A549 (cell line): Measurements from ENCODE around the gene CHST2.

Experiments used
- BHLHE40 ChIP-seq: IDR thresholded peaks from 2 replicates; pipeline ENCODE4 v1.6.1; 2012; ENCODE audit warnings: low read depth, low read length, inconsistent platforms
- CHD2 ChIP-seq: fragments of 150-350 bp; IDR thresholded peaks from 2 replicates; pipeline ENCODE4 v1.6.1; 2014; ENCODE audit warnings: low read length; ENCODE audit not compliant: partially characterized antibody
- CTCF ChIP-seq: fragments of >200 bp; sonication (Bioruptor Twin); formaldehyde crosslinking; IDR thresholded peaks from 3 replicates; pipeline ENCODE4 v1.5.1; 2016
- EP300 ChIP-seq, 2 experiments: fragments of >200 bp; sonication (Bioruptor Twin); formaldehyde crosslinking; IDR thresholded peaks; 2 replicates in 1 of 2; 3 replicates in 1 of 2; pipeline ENCODE4 v1.6.1; 2016 to 2017
- FOSL2 ChIP-seq, 2 experiments: fragments of 450-650 bp in 1 of 2; fragments of >200 bp in 1 of 2; sonication (Bioruptor Twin) in 1 of 2; formaldehyde crosslinking; IDR thresholded peaks; 2 replicates each; pipeline versions ENCODE4 v1.5.0 to v1.6.1; 2016 to 2020; ENCODE audit warnings: mild to moderate bottlenecking in 1 of 2, moderate library complexity in 1 of 2
- JUN ChIP-seq, 2 experiments: fragments of >200 bp; sonication (Bioruptor Twin); formaldehyde crosslinking; IDR thresholded peaks; 2 replicates in 1 of 2; 3 replicates in 1 of 2; pipeline ENCODE4 v1.6.1; 2016 to 2017
- PBX3 ChIP-seq: IDR thresholded peaks from 2 replicates; pipeline ENCODE4 v1.6.1; 2012
- POLR2A ChIP-seq: IDR thresholded peaks from 2 replicates; pipeline ENCODE4 v1.6.1; 2012; ENCODE audit warnings: mild to moderate bottlenecking, low read length
- RAD21 ChIP-seq, 2 experiments: fragments of >200 bp in 1 of 2; sonication (Bioruptor Twin) in 1 of 2; formaldehyde crosslinking in 1 of 2; IDR thresholded peaks in 1 of 2; conservative IDR thresholded peaks in 1 of 2; 2 replicates in 1 of 2; 3 replicates in 1 of 2; pipeline ENCODE4 v1.6.1; 2012 to 2018; ENCODE audit warnings: inconsistent platforms in 1 of 2

- TF ChIP-seq POLR2A = no peak
- no peak for TF ChIP-seq RAD21 (conservative IDR thresholded peaks at IDR 0.05 in 1 of 2, IDR thresholded peaks at IDR 0.05 in 1 of 2)
- TF ChIP-seq BHLHE40 = no peak
- TF ChIP-seq FOSL2 (IDR thresholded peaks at IDR 0.05) = no peak
- TF ChIP-seq FOSL2 (CRISPR knock-in tag; IDR thresholded peaks at IDR 0.05) = no peak
- TF ChIP-seq CTCF = no peak
- TF ChIP-seq JUN (IDR thresholded peaks at IDR 0.05) = no peak
- no peak for TF ChIP-seq EP300 (IDR thresholded peaks at IDR 0.05)
- no peak for TF ChIP-seq CHD2
- no peak for TF ChIP-seq PBX3
Measured at GRCh38 chr3:143150071-143150470, 30.5 kb downstream of the CHST2 start.
